GM12891 (cell line): ENCODE measurements around the gene PRSS12.

ENCODE experiments used
- POLR2A ChIP-seq: IDR thresholded peaks from 2 replicates; pipeline ENCODE4 v1.6.1; 2011; ENCODE audit warnings: low read depth, low read length, control low read depth
- POLR2AphosphoS5 ChIP-seq: IDR thresholded peaks from 2 replicates; pipeline ENCODE4 v1.6.1; 2011; ENCODE audit warnings: low read depth, low read length, control low read depth

DNA sequence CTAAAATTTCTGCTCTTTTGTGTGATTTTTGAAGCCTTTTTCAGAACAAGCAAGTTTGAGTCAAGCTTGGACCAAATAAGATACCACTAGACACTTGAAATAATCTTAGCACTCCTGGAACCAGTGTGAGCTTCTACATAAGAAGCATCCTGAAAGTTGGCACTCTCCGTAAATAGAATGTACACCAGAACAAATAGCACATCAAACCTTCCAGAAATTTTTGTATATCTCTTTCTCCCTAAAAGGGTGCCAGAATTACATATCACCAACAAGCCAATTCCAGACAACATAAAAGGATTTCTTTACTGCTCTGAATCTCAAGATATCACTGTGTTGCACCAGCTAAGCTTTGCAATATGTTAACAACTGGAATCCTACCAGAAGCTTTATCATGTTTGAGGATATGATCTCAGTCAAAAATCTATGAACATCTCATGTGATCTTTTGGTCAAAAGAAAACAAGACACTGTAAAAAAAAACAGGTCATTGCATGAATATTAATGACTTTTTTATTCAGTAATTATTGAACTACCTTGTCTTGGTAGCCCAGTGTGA, 117.2 kb downstream of the PRSS12 start:
- TF ChIP-seq POLR2A: no peak
- TF ChIP-seq POLR2AphosphoS5: no peak
